GM12892 (cell line): ENCODE data around the gene ALDOC.

Experiments used
- POLR2A ChIP-seq: IDR thresholded peaks from 2 replicates; pipeline ENCODE4 v1.6.1; 2011; ENCODE audit warnings: low read depth, low read length, control low read depth
- POLR2AphosphoS5 ChIP-seq: IDR thresholded peaks from 2 replicates; pipeline ENCODE4 v1.6.1; 2011; ENCODE audit warnings: low read depth, low read length, control low read depth

DNA sequence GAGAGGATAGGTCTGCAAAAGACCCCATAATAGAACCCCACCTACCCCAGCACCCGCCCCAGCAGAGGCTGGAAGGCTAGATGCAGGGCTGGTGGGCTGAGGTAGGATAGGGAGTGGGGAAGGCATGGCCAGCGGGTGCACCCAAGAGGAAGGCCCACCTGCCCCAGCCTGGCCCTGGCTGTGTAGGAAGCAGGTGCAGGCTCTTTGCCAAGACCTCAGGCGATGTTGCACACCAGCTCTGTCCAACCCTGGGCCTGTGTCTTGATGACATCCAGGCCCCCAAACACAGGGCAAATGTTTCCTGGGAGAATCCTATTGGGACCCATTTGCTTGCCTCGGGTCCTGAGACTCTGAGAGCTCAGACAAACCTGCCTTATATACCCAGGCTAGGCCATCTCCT lies 36.5 kb downstream of the ALDOC start:
- no peak for TF ChIP-seq POLR2AphosphoS5
- TF ChIP-seq POLR2A, result no peak
